Activated T-cell treated with anti-CD3 and anti-CD28 coated beads, Interleukin-2, amount 50 U/mL, for 1 hour (primary cell): ENCODE measurements around the gene BRSK2.

Experiments
- DNase-seq: peaks from one replicate; pipeline ENCODE4 v3.0.0-alpha.2; 2020

Gene BRSK2

GRCh38 chr11:1454576-1454975 is 64.8 kb downstream of the BRSK2 start:
- no peak for DNase-seq

- no peak for DNase-seq
Measured at GRCh38 chr11:1455032-1455762, 65.5 kb downstream of the BRSK2 start.

- DNase-seq = no peak
Measured at GRCh38 chr11:1455763-1456060, 66.0 kb downstream of the BRSK2 start.

- no peak for DNase-seq
Measured at GRCh38 chr11:1456176-1456575, 66.4 kb downstream of the BRSK2 start.

GRCh38 chr11:1456596-1457325 is 67.0 kb downstream of the BRSK2 start:
- DNase-seq = no peak

GRCh38 chr11:1457326-1457680 is 67.6 kb downstream of the BRSK2 start:
- no peak for DNase-seq

- no peak for DNase-seq
Measured at GRCh38 chr11:1457856-1458255, 68.1 kb downstream of the BRSK2 start.

- no peak for DNase-seq
Measured at GRCh38 chr11:1458340-1459218, 68.8 kb downstream of the BRSK2 start.

- no peak for DNase-seq
Measured at GRCh38 chr11:1459219-1459575, 69.5 kb downstream of the BRSK2 start.

- no peak for DNase-seq
Measured at GRCh38 chr11:1459764-1460395, 70.1 kb downstream of the BRSK2 start.

- DNase-seq = no peak
Measured at GRCh38 chr11:1460396-1460985, 70.8 kb downstream of the BRSK2 start.

- DNase-seq = no peak
Measured at GRCh38 chr11:1460986-1461825, 71.5 kb downstream of the BRSK2 start.

- DNase-seq = no peak
Measured at GRCh38 chr11:1461826-1462697, 72.3 kb downstream of the BRSK2 start.

- no peak for DNase-seq
Measured at GRCh38 chr11:1462698-1462975, 72.9 kb downstream of the BRSK2 start.

GRCh38 chr11:1463056-1463455 is 73.3 kb downstream of the BRSK2 start:
- DNase-seq = no peak

- DNase-seq = no peak
Measured at GRCh38 chr11:1466784-1467183, 77.0 kb downstream of the BRSK2 start.

- DNase-seq = no peak
Measured at GRCh38 chr11:1467270-1467669, 77.5 kb downstream of the BRSK2 start.

- DNase-seq = no peak
Measured at GRCh38 chr11:1468002-1468401, 78.3 kb downstream of the BRSK2 start.

GRCh38 chr11:1468473-1469066 is 78.8 kb downstream of the BRSK2 start:
- no peak for DNase-seq

- DNase-seq = no peak
Measured at GRCh38 chr11:1469287-1469910, 79.7 kb downstream of the BRSK2 start.
